Measurements from ENCODE around the gene SWT1. TPM values are rescaled to one million over a fixed set of nuclear protein-coding genes. Genes with fewer than 3 reads are reported as not detected.
A peak's percentile ranks its signal among the peaks of the same experiment; 100 is the strongest.

The SWT1 gene
- total and polyA plus RNA-seq, 9 of the 15 experiments (the other 6 are each of a cell fraction or from before 2014, with no cell fraction given) = 1.5 to 3.4 (median 2.3) TPM

- TF ChIP-seq, protein P1, sequence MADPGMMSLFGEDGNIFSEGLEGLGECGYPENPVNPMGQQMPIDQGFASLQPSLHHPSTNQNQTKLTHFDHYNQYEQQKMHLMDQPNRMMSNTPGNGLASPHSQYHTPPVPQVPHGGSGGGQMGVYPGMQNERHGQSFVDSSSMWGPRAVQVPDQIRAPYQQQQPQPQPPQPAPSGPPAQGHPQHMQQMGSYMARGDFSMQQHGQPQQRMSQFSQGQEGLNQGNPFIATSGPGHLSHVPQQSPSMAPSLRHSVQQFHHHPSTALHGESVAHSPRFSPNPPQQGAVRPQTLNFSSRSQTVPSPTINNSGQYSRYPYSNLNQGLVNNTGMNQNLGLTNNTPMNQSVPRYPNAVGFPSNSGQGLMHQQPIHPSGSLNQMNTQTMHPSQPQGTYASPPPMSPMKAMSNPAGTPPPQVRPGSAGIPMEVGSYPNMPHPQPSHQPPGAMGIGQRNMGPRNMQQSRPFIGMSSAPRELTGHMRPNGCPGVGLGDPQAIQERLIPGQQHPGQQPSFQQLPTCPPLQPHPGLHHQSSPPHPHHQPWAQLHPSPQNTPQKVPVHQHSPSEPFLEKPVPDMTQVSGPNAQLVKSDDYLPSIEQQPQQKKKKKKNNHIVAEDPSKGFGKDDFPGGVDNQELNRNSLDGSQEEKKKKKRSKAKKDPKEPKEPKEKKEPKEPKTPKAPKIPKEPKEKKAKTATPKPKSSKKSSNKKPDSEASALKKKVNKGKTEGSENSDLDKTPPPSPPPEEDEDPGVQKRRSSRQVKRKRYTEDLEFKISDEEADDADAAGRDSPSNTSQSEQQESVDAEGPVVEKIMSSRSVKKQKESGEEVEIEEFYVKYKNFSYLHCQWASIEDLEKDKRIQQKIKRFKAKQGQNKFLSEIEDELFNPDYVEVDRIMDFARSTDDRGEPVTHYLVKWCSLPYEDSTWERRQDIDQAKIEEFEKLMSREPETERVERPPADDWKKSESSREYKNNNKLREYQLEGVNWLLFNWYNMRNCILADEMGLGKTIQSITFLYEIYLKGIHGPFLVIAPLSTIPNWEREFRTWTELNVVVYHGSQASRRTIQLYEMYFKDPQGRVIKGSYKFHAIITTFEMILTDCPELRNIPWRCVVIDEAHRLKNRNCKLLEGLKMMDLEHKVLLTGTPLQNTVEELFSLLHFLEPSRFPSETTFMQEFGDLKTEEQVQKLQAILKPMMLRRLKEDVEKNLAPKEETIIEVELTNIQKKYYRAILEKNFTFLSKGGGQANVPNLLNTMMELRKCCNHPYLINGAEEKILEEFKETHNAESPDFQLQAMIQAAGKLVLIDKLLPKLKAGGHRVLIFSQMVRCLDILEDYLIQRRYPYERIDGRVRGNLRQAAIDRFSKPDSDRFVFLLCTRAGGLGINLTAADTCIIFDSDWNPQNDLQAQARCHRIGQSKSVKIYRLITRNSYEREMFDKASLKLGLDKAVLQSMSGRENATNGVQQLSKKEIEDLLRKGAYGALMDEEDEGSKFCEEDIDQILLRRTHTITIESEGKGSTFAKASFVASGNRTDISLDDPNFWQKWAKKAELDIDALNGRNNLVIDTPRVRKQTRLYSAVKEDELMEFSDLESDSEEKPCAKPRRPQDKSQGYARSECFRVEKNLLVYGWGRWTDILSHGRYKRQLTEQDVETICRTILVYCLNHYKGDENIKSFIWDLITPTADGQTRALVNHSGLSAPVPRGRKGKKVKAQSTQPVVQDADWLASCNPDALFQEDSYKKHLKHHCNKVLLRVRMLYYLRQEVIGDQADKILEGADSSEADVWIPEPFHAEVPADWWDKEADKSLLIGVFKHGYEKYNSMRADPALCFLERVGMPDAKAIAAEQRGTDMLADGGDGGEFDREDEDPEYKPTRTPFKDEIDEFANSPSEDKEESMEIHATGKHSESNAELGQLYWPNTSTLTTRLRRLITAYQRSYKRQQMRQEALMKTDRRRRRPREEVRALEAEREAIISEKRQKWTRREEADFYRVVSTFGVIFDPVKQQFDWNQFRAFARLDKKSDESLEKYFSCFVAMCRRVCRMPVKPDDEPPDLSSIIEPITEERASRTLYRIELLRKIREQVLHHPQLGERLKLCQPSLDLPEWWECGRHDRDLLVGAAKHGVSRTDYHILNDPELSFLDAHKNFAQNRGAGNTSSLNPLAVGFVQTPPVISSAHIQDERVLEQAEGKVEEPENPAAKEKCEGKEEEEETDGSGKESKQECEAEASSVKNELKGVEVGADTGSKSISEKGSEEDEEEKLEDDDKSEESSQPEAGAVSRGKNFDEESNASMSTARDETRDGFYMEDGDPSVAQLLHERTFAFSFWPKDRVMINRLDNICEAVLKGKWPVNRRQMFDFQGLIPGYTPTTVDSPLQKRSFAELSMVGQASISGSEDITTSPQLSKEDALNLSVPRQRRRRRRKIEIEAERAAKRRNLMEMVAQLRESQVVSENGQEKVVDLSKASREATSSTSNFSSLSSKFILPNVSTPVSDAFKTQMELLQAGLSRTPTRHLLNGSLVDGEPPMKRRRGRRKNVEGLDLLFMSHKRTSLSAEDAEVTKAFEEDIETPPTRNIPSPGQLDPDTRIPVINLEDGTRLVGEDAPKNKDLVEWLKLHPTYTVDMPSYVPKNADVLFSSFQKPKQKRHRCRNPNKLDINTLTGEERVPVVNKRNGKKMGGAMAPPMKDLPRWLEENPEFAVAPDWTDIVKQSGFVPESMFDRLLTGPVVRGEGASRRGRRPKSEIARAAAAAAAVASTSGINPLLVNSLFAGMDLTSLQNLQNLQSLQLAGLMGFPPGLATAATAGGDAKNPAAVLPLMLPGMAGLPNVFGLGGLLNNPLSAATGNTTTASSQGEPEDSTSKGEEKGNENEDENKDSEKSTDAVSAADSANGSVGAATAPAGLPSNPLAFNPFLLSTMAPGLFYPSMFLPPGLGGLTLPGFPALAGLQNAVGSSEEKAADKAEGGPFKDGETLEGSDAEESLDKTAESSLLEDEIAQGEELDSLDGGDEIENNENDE (IDR thresholded peaks at IDR 0.05; ENCODE audit: low read depth, low read length) = no peak
- TF ChIP-seq CBX1 (IDR thresholded peaks at IDR 0.05; ENCODE audit: low read depth) (peak; percentile 64; the same call in 1 of the 2 replicates), SMARCA5 (IDR thresholded peaks at IDR 0.05) (no peak), ZFX (CRISPR knock-in tag; IDR thresholded peaks at IDR 0.05) (peak; percentile 73), HDGF (IDR thresholded peaks at IDR 0.05) (no peak), MAZ (CRISPR knock-in tag; conservative IDR thresholded peaks at IDR 0.05 in 1 of 2, IDR thresholded peaks at IDR 0.05 in 1 of 2) (peak; percentile 84 to 92), NR0B1 (IDR thresholded peaks at IDR 0.05; ENCODE audit: partially characterized antibody) (no peak), PCBP2 (IDR thresholded peaks at IDR 0.05; ENCODE audit: low read depth, low read length, poor library complexity, severe bottlenecking) (no peak), MLX (CRISPR knock-in tag; conservative IDR thresholded peaks at IDR 0.05) (no peak), SMAD1 (IDR thresholded peaks at IDR 0.05; ENCODE audit: low read depth, low read length, partially characterized antibody) (no peak), ETS1 (conservative IDR thresholded peaks at IDR 0.05; ENCODE audit: control insufficient read depth, low read depth, low read length) (peak; percentile 56)
Observed at GRCh38 chr1:185316163-185317033, 159.4 kb downstream of the SWT1 start (continued).
